GM12878 (cell line): Measurements from ENCODE around the gene CIB2. TPM values are rescaled to one million over a fixed set of nuclear protein-coding genes. Genes with fewer than 3 reads are reported as not detected.
A peak's percentile ranks its signal among the peaks of the same experiment; 100 is the strongest.

Experiments
- CBX5 ChIP-seq: sonication (generic); IDR thresholded peaks from 2 replicates; pipeline ENCODE4 v1.6.1; 2016; ENCODE audit warnings: low read depth, moderate library complexity, mild to moderate bottlenecking, inconsistent platforms
- CHD1 ChIP-seq: IDR thresholded peaks from 2 replicates; pipeline ENCODE4 v1.6.1; 2012; ENCODE audit warnings: low read depth, low read length, improper control_type of control experiment
- EED ChIP-seq: sonication (generic); IDR thresholded peaks from 2 replicates; pipeline ENCODE4 v1.6.1; 2016; ENCODE audit warnings: antibody characterized with exemption, low read depth
- EGR1 ChIP-seq, 2 experiments: IDR thresholded peaks; 1 replicate in 1 of 2; 2 replicates in 1 of 2; pipeline ENCODE4 v1.6.1; 2011 to 2012; ENCODE audit warnings: low read depth in 2 of 2, low read length in 2 of 2, borderline replicate concordance in 1 of 2, mild to moderate bottlenecking in 1 of 2, moderate library complexity in 1 of 2
- FOXK2 ChIP-seq: fragments of 450-650 bp; IDR thresholded peaks from 2 replicates; pipeline ENCODE4 v1.6.1; 2017; ENCODE audit warnings: mild to moderate bottlenecking, moderate library complexity
- MEF2A ChIP-seq: IDR thresholded peaks from 2 replicates; pipeline ENCODE4 v1.6.1; 2011; ENCODE audit warnings: low read depth, mild to moderate bottlenecking, low read length, moderate library complexity; ENCODE audit not compliant: insufficient read depth
- MTA2 ChIP-seq: fragments of 450-650 bp; IDR thresholded peaks from 2 replicates; pipeline ENCODE4 v1.6.1; 2016; ENCODE audit warnings: low read depth, mild to moderate bottlenecking, moderate library complexity
- MXI1 ChIP-seq: fragments of 150-350 bp; IDR thresholded peaks from 2 replicates; pipeline ENCODE4 v1.6.1; 2011; ENCODE audit warnings: low read depth, mild to moderate bottlenecking, inconsistent platforms, low read length, improper control_type of control experiment
- NR2F1 ChIP-seq: fragments of 450-650 bp; conservative IDR thresholded peaks from 2 replicates; pipeline ENCODE4 v1.6.1; 2017; ENCODE audit warnings: mild to moderate bottlenecking
- PAX8 ChIP-seq: fragments of 450-650 bp; IDR thresholded peaks from 2 replicates; pipeline ENCODE4 v1.6.1; 2017; ENCODE audit warnings: mild to moderate bottlenecking, moderate library complexity
- RAD21 ChIP-seq: IDR thresholded peaks from 2 replicates; pipeline ENCODE4 v1.6.1; 2011; ENCODE audit warnings: mild to moderate bottlenecking, low read depth, low read length, moderate library complexity; ENCODE audit not compliant: insufficient read depth
- RB1 ChIP-seq: fragments of 450-650 bp; formaldehyde crosslinking; IDR thresholded peaks from 2 replicates; pipeline ENCODE4 v1.6.1; 2017; ENCODE audit warnings: mild to moderate bottlenecking, borderline replicate concordance
- RCOR1 ChIP-seq: conservative IDR thresholded peaks from 2 replicates; pipeline ENCODE4 v1.6.1; 2012; ENCODE audit warnings: low read depth, low read length, improper control_type of control experiment
- SREBF1 ChIP-seq: IDR thresholded peaks from 2 replicates; pipeline ENCODE4 v1.6.1; 2012; ENCODE audit warnings: mild to moderate bottlenecking, low read length
- SUPT20H ChIP-seq: IDR thresholded peaks from 2 replicates; pipeline ENCODE4 v1.6.1; 2011; ENCODE audit warnings: low read depth, mild to moderate bottlenecking, low read length, moderate library complexity, borderline replicate concordance; ENCODE audit not compliant: control insufficient read depth
- ZNF622 ChIP-seq: fragments of 450-650 bp; IDR thresholded peaks from 2 replicates; pipeline ENCODE4 v1.6.1; 2017; ENCODE audit warnings: mild to moderate bottlenecking, inconsistent platforms
- polyA plus RNA-seq, 11 experiments: library from polyadenylated mRNA; depleted of rRNA in 4 of 11; unstranded in 6 of 11; stranded (reverse) in 5 of 11; fragments of >200 nt; fragmentation: Nextera tagmentation in 4 of 11; fragmentation: Illumina TruSeq in 1 of 11; extraction: Ambion mirVana in 4 of 11; extraction: Trizol in 1 of 11; gene quantifications; 1 replicate in 1 of 11; 2 replicates in 10 of 11; pipeline versions ENCODE4 v1.2.1 to v1.2.3, GENCODE V29; 2011 to 2016; ENCODE audit warnings: inconsistent platforms in 2 of 11, missing spikeins in 2 of 11, low read depth in 1 of 11
- total RNA-seq, 4 experiments: library from RNA; depleted of rRNA in 3 of 4; stranded (reverse); fragments of >200 nt in 3 of 4; fragmentation: Illumina TruSeq in 1 of 4; extraction: Trizol in 1 of 4; gene quantifications; 2 replicates each; pipeline versions ENCODE4 v1.2.1 to v1.2.3, GENCODE V29; 2013 to 2021
- TF ChIP-seq, protein P1 (sequence below): IDR thresholded peaks from 2 replicates; pipeline ENCODE4 v1.6.1; 2012; ENCODE audit warnings: improper control_type of control experiment, low read depth, low read length; ENCODE audit not compliant: insufficient replicate concordance
- TF ChIP-seq, protein P2 (sequence below), 3 experiments: IDR thresholded peaks in 2 of 3; conservative IDR thresholded peaks in 1 of 3; 2 replicates each; pipeline ENCODE4 v1.5.1; 2011; ENCODE audit warnings: low read depth in 3 of 3, low read length in 3 of 3, mild to moderate bottlenecking in 3 of 3, control low read depth in 2 of 3, moderate library complexity in 2 of 3, inconsistent platforms in 1 of 3, mixed read lengths in 1 of 3; ENCODE audit not compliant: control insufficient read depth in 2 of 3, insufficient read depth in 1 of 3; ENCODE audit errors: extremely low read depth in 1 of 3
- TF ChIP-seq, protein P3 (sequence below): fragments of 450-650 bp; IDR thresholded peaks from 2 replicates; pipeline ENCODE4 v1.6.1; 2017; ENCODE audit warnings: low read depth, mild to moderate bottlenecking, moderate library complexity

Gene CIB2
- total and polyA plus RNA-seq, 10 of the 15 experiments (the other 5 are each of a cell fraction or from before 2014, with no cell fraction given), result 0.56 to 12.1 (median 7.1) TPM

DNA sequence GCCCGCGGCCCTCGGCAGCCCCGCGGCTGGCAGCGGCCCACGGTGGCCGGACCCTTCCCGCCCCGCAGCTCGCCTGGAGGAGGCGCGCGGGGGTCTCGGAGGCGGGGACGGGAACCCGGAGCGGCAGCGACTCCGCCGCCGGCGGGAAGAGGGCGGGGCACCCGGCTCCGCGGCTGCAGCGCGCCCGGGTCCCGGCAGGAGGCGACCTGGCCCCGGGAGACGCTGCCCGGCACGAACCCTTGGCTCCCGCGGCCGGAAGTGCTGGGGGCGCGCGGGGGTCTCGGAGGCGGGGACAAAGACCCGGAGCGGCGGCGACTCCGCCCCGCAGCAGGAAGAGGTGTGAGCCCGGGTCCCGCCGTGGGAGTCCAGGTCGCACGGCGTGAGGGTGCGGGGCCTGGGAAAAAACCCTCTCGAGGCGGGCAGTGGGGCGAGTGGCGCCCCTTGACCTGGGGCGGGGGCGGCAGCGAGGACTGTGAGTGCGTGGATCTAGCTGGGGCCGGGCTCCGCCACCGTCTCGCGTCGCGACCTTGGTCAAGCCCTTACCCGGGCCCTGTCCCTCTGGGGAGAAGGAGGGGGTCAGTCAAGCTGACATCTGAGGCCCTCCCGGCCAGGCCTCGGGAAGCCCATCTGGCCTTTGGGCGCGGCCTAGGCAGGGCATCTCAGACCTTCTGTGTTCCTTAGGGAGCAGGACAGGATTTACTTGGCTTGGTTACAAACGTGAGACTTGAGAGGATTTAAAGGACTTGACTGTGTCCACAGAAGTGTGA lies at the start of gene CIB2 (continued):
- no peak for TF ChIP-seq CHD1
- no peak for TF ChIP-seq FOXK2
- TF ChIP-seq SREBF1, result no peak
- TF ChIP-seq, protein P1, sequence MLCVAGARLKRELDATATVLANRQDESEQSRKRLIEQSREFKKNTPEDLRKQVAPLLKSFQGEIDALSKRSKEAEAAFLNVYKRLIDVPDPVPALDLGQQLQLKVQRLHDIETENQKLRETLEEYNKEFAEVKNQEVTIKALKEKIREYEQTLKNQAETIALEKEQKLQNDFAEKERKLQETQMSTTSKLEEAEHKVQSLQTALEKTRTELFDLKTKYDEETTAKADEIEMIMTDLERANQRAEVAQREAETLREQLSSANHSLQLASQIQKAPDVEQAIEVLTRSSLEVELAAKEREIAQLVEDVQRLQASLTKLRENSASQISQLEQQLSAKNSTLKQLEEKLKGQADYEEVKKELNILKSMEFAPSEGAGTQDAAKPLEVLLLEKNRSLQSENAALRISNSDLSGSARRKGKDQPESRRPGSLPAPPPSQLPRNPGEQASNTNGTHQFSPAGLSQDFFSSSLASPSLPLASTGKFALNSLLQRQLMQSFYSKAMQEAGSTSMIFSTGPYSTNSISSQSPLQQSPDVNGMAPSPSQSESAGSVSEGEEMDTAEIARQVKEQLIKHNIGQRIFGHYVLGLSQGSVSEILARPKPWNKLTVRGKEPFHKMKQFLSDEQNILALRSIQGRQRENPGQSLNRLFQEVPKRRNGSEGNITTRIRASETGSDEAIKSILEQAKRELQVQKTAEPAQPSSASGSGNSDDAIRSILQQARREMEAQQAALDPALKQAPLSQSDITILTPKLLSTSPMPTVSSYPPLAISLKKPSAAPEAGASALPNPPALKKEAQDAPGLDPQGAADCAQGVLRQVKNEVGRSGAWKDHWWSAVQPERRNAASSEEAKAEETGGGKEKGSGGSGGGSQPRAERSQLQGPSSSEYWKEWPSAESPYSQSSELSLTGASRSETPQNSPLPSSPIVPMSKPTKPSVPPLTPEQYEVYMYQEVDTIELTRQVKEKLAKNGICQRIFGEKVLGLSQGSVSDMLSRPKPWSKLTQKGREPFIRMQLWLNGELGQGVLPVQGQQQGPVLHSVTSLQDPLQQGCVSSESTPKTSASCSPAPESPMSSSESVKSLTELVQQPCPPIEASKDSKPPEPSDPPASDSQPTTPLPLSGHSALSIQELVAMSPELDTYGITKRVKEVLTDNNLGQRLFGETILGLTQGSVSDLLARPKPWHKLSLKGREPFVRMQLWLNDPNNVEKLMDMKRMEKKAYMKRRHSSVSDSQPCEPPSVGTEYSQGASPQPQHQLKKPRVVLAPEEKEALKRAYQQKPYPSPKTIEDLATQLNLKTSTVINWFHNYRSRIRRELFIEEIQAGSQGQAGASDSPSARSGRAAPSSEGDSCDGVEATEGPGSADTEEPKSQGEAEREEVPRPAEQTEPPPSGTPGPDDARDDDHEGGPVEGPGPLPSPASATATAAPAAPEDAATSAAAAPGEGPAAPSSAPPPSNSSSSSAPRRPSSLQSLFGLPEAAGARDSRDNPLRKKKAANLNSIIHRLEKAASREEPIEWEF, result no peak
- no peak for TF ChIP-seq SUPT20H
- no peak for TF ChIP-seq PAX8
- TF ChIP-seq RB1, result peak; percentile 93; the same call in 1 of the 2 replicates
- TF ChIP-seq ZNF622, result no peak
- peak; percentile 97 for TF ChIP-seq NR2F1
- no peak for TF ChIP-seq EGR1 (IDR thresholded peaks at IDR 0.05; ENCODE audit: borderline replicate concordance in 1 of 2, low read depth in 2 of 2, low read length in 2 of 2)
- peak; percentile 44; the same call in 1 of the 2 replicates for TF ChIP-seq MTA2
- TF ChIP-seq CBX5, result no peak
- 0 out of 2 replicates have a peak, but pooled peaks have one; percentile 15 for TF ChIP-seq MEF2A
- TF ChIP-seq, protein P2, sequence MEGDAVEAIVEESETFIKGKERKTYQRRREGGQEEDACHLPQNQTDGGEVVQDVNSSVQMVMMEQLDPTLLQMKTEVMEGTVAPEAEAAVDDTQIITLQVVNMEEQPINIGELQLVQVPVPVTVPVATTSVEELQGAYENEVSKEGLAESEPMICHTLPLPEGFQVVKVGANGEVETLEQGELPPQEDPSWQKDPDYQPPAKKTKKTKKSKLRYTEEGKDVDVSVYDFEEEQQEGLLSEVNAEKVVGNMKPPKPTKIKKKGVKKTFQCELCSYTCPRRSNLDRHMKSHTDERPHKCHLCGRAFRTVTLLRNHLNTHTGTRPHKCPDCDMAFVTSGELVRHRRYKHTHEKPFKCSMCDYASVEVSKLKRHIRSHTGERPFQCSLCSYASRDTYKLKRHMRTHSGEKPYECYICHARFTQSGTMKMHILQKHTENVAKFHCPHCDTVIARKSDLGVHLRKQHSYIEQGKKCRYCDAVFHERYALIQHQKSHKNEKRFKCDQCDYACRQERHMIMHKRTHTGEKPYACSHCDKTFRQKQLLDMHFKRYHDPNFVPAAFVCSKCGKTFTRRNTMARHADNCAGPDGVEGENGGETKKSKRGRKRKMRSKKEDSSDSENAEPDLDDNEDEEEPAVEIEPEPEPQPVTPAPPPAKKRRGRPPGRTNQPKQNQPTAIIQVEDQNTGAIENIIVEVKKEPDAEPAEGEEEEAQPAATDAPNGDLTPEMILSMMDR (IDR thresholded peaks at IDR 0.05 in 2 of 3, conservative IDR thresholded peaks at IDR 0.05 in 1 of 3; ENCODE audit: control insufficient read depth in 2 of 3, extremely low read depth in 1 of 3, insufficient read depth in 1 of 3, low read depth in 3 of 3, low read length in 3 of 3), result peak; percentile 65 to 92 (median 73); a peak in 5 of 6 replicates
- TF ChIP-seq MXI1, result no peak
- TF ChIP-seq, protein P3, sequence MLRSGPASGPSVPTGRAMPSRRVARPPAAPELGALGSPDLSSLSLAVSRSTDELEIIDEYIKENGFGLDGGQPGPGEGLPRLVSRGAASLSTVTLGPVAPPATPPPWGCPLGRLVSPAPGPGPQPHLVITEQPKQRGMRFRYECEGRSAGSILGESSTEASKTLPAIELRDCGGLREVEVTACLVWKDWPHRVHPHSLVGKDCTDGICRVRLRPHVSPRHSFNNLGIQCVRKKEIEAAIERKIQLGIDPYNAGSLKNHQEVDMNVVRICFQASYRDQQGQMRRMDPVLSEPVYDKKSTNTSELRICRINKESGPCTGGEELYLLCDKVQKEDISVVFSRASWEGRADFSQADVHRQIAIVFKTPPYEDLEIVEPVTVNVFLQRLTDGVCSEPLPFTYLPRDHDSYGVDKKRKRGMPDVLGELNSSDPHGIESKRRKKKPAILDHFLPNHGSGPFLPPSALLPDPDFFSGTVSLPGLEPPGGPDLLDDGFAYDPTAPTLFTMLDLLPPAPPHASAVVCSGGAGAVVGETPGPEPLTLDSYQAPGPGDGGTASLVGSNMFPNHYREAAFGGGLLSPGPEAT, result no peak
- no peak for TF ChIP-seq EED
- peak; percentile 73 for TF ChIP-seq RAD21
- no peak for TF ChIP-seq RCOR1
